ENCODE measurements around the gene ARID3B.
A peak's percentile ranks its signal among the peaks of the same experiment; 100 is the strongest.

The ARID3B gene

DNA sequence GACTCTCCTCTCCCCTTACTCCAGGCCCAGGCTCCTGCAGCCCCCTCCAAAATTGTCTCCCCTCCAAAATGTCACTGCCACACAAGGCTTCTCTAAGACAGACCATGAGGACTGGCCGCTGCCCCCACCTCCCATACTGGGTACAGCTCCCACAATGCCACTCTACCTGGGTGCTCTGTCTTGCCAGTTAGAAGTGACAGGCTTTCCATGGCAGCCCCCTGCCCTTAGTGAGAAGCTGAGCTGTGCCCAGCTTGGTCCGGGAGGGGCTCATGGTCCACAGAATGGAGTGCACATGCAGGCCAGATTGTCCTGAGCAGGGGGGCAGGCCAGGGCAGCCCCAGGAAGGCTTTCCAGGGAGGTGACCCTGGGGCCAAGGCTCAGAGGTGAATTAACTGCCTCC is 71.7 kb downstream of the ARID3B start:
- peaks cover 16% of the 10 kb centered on the region for H3K4me1 ChIP-seq
- no peak for DNase-seq
- H3K9me3 ChIP-seq: no peaks in the 10 kb centered on the region
- no peak overlapping the region for H3K4me3 ChIP-seq (ENCODE audit: low read depth, low read length)
- no peaks in the 10 kb centered on the region for H3K27me3 ChIP-seq
- no peak for TF ChIP-seq CTCF (IDR thresholded peaks at IDR 0.05; ENCODE audit: low read depth, low read length)
- no peaks in the 10 kb centered on the region for H3K36me3 ChIP-seq

DNA sequence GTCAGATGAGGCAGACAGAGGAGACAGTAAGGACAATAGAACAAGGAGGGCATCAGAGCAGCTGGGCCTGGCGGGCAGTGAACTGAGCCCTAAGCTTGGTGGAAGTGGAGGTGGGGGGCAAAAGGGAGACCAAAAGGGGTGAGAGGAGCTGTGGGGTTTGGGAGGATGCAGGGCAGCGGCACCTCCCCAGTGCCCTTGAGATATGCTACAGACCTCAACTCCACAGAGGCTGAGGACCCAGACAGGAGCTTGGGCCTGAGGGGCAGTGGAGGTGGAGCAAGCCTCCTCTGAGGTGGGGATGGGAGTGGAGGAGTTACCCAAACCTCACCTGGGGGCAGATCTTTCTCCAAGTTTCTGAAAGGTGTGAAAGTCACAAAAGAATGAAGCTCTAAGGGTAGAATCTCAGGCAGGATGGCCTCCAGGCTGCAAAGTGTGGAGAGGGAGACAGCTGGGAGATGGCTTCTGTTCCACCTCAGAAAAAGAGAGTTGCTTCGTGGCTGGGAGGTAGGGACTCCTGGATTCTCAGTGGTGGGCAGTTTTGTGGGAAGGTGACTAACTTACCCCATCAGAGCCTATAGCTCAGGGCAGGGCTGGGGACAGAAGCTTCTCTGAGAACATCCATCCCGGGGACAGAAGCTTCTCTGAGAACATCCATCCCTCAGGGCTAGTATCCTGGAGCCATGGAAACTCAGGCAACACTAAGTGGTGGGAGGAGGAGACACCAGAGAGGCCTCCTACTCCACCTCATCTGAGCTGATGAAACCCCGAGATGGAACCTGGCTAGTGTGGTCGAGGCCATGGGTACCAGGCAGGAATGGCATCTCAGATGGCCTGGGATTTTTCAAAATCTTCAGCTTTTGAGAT is 72.3 kb downstream of the ARID3B start:
- H3K4me1 ChIP-seq: peaks cover 16% of the 10 kb centered on the region
- TF ChIP-seq CTCF (IDR thresholded peaks at IDR 0.05; ENCODE audit: low read depth, low read length): no peak
- H3K36me3 ChIP-seq: no peaks in the 10 kb centered on the region
- no peak overlapping the region for H3K4me3 ChIP-seq (ENCODE audit: low read depth, low read length)
- H3K9me3 ChIP-seq: no peaks in the 10 kb centered on the region
- no peaks in the 10 kb centered on the region for H3K27me3 ChIP-seq
- no peak for DNase-seq

DNA sequence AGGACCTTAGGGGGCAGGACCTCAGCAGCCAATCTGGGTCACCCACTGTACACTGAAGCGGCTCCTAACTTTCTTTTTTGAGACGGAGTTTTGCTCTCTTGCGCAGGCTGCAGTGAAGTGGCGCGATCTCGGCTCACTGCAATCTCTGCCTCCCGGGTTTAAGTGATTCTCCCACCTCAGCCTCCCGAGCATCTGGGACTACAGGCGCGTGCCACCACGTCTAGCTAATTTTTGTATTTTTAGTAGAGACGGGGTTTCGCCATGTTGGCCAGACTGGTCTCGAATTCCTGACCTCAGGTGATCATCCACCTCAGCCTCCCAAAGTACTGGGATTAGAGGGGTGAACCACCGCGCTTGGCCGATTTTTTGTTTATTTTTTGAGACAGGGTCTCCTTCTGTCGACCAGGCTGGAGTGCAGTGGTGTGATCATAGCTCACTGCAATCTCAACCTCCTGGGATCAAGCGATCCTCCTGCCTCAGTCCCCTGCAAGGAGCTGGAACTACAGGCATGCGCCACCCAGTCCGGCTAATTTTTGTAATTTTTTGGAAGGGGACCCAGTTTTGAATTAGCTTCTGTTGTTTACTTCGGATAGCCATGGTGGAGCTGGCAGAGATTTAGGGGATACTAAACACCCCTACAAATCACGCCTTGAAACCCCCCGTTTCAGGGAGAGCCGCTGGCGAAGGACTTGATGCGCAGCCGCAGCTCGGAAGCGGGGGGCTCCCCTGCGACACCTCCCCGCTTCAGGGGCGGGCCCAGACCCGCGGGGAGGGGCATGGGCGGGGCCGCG is 73.1 kb downstream of the ARID3B start:
- Histone ChIP-seq H3K36me3 (peaks cover 4% of the 10 kb centered on the region; the same call in 1 of the 2 replicates), H3K4me1 (peaks cover 16% of the 10 kb centered on the region), H3K27me3 (no peaks in the 10 kb centered on the region), H3K4me3 (ENCODE audit: low read depth, low read length) (peak overlapping the region; percentile 99), H3K9me3 (no peaks in the 10 kb centered on the region)
- no peak for TF ChIP-seq CTCF (IDR thresholded peaks at IDR 0.05; ENCODE audit: low read depth, low read length)
- no peak for DNase-seq

DNA sequence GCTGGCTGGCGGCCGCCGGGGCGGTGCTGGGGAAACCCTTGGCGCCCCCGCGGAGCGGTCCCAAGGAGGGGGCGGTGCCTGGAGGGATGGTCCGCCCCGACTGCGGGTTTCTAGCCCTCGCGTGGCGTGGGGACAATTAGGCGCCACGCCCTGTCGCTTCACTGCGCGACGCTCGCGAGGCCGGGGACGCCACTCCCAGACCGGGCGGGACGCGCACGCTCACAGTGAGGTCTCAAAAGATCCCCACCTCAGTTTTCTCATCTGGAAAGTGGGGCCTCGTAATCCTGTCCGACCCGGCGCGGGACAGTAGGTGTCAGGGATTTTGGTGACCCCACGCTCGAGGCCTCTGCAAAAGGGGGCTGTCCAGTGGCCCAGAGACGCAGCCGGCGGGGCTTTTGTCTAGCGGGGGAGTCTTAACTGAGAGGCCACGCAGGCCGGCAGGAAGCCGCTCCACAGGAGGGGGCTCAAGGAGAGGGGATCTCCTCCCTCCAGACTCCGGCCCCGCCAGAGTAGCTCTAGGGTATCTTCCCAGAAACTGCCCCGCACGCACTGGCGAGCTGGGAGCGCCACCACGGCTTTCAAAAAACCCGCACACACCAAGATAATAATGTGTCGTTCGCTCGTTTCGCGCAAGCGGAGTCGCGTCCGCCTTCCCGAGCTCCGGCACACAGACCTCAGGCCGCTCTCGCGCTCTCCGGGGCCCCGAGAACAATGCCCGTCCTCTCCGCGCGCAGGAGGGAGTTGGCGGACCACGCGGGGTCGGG is 73.9 kb downstream of the ARID3B start:
- Histone ChIP-seq H3K36me3 (peaks cover 11% of the 10 kb centered on the region), H3K27me3 (no peaks in the 10 kb centered on the region), H3K4me3 (ENCODE audit: low read depth, low read length) (peak overlapping the region; percentile 99), H3K9me3 (no peaks in the 10 kb centered on the region), H3K4me1 (peaks cover 12% of the 10 kb centered on the region)
- DNase-seq: peak; percentile 74
- no peak for TF ChIP-seq CTCF (IDR thresholded peaks at IDR 0.05; ENCODE audit: low read depth, low read length)

GRCh38 chr15:74615508-74616365 is 74.7 kb downstream of the ARID3B start, which contains the start of gene CLK3:
Gene CLK3, plus strand, starts transcription at chr15:74615836. Its CDS starts 3,361 bp downstream, at chr15:74619197.
- no peak for TF ChIP-seq CTCF (IDR thresholded peaks at IDR 0.05; ENCODE audit: low read depth, low read length)

More at GRCh38 chr15:74615508-74616365, 74.7 kb downstream of the ARID3B start, which contains the start of gene CLK3:
- Histone ChIP-seq H3K36me3 (peaks cover 19% of the 10 kb centered on the region), H3K4me1 (peaks cover 6% of the 10 kb centered on the region), H3K27me3 (no peaks in the 10 kb centered on the region), H3K4me3 (ENCODE audit: low read depth, low read length) (peak within 1 kb of the TSS; percentile 99), H3K9me3 (no peaks in the 10 kb centered on the region)
- DNase-seq: peak; percentile 99
